ENCODE measurements around the gene PCDH1.

Gene PCDH1

DNA sequence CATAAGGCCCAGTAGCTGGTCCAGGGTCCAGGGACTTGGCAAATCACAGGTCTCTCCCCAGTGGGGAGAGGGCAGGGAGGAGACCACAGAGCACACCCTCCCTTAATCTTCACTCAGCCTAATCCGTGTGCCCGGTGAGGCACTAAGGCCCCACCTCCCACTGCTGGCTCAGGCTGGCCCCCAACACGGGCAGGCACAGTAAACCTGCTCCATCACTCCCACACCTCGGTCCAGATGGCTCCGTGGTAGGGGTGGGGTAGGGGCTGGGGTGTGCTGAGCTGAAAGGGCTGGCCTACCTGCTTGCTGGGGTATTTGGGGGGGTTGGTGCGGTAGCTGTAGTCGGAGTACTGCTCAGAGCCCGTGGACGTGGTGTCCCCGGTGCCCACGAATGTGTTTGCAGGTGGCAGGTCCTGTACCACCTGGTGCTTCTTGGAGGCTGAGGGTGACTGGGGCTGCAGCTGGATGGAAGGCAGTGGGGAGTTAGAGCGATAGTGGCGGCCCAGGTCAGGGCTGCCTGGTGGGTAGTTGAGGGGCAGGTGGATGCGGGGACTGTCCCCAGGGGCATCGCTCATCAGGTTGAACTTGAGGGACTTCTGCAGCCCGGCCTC is 15.2 kb downstream of the PCDH1 start:
- no peak overlapping the region for H3K4me3 ChIP-seq (ENCODE audit: low read length)
- H3K4me1 ChIP-seq (ENCODE audit: control insufficient read depth, insufficient read depth, low read length) = no peaks in the 10 kb centered on the region
- no peaks in the 10 kb centered on the region for H3K36me3 ChIP-seq (ENCODE audit: insufficient read depth, low read length)
- H3K9me3 ChIP-seq (replicated peaks; ENCODE audit: low read length) = no peaks in the 10 kb centered on the region
- no peak overlapping the region for H3K9ac ChIP-seq (ENCODE audit: low read depth, low read length)
- no peak overlapping the region for H3K4me2 ChIP-seq (ENCODE audit: low read length)
- H3K27me3 ChIP-seq (ENCODE audit: control insufficient read depth, insufficient read depth, low read length) = peaks cover 77% of the 10 kb centered on the region

DNA sequence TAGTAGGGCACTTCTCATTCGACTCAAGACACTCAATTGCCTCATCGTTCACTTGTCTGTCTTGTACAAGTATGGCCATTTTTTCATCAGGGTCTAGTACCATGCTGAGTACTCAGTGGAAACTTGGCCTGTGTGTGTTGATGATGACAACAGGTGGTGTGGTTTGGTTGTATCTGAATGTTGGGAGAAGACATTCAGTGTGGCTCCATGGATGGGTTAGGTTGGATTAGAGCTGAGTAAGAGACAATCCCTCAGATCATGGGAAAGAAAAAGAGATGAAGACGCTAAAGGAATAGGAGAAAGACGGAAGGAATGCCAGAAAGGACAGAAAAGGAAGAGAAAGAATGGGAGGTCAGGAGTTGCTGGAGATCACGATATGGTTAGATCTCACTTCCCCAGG is 17.0 kb downstream of the PCDH1 start:
- no peaks in the 10 kb centered on the region for H3K4me1 ChIP-seq (ENCODE audit: control insufficient read depth, insufficient read depth, low read length)
- no peaks in the 10 kb centered on the region for H3K36me3 ChIP-seq (ENCODE audit: insufficient read depth, low read length)
- H3K4me3 ChIP-seq (ENCODE audit: low read length) = no peak overlapping the region
- no peak overlapping the region for H3K4me2 ChIP-seq (ENCODE audit: low read length)
- no peak overlapping the region for H3K9ac ChIP-seq (ENCODE audit: low read depth, low read length)
- H3K27me3 ChIP-seq (ENCODE audit: control insufficient read depth, insufficient read depth, low read length) = peaks cover 59% of the 10 kb centered on the region
- no peaks in the 10 kb centered on the region for H3K9me3 ChIP-seq (replicated peaks; ENCODE audit: low read length)

DNA sequence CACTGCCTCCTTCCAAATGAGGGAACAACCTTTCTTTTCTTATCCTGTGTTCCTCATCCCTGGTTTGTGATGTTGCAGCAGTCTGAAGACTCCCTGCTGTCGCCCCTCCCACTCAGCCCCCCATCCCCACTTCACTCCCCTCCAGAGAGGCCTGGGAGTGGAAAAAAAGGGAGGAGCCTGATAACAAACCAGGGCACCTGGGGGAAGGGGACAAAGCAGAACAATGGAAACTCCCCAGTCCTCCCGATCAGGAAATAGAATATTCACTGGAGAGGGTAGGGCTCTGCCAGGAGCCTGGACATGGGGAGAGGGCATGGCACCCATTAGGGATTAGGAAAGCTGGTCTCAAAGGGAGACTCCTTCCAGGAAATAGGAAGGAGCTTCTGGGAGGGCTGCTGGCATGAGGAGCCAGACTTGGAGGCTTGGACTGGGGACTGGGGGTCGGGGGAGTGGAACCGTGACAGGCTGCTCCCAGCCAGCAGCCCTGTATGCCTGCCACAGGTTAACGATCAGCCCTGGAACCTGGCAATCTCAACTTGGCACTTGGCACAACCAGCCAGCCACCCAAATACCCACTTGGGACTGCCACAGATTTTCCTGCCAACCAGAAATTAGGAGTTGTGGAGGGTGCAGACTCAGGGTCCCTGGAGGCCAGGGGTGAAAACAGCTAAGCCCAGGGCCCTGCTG is 20.0 kb downstream of the PCDH1 start:
- Histone ChIP-seq H3K9me3 (replicated peaks; ENCODE audit: low read length) (no peaks in the 10 kb centered on the region), H3K4me3 (ENCODE audit: low read length) (no peak overlapping the region), H3K4me1 (ENCODE audit: control insufficient read depth, insufficient read depth, low read length) (no peaks in the 10 kb centered on the region), H3K27me3 (ENCODE audit: control insufficient read depth, insufficient read depth, low read length) (peaks cover 41% of the 10 kb centered on the region), H3K4me2 (ENCODE audit: low read length) (no peak overlapping the region), H3K9ac (ENCODE audit: low read depth, low read length) (no peak overlapping the region), H3K36me3 (ENCODE audit: insufficient read depth, low read length) (no peaks in the 10 kb centered on the region)

DNA sequence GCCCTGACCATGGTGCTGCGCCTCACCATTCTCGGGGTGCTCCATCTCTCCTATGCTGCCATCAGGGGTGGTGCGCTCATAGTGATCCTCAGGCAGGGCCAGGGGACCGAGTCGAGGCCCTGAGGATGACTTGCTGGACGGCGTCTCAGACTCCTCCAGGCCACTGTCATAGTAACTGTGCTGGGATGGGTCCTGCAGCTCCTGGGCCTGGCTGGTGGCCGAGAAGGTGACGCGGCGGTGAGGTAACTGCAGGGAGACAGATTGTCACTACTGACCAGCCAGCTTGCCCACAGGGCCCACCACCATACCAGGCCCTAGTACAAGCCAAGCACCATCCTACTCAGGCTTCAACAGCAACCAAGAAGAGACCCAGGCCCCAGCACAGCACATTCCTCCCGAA is 21.0 kb downstream of the PCDH1 start:
- Histone ChIP-seq H3K4me2 (ENCODE audit: low read length) (no peak overlapping the region), H3K36me3 (ENCODE audit: insufficient read depth, low read length) (no peaks in the 10 kb centered on the region), H3K27me3 (ENCODE audit: control insufficient read depth, insufficient read depth, low read length) (peaks cover 40% of the 10 kb centered on the region)

DNA sequence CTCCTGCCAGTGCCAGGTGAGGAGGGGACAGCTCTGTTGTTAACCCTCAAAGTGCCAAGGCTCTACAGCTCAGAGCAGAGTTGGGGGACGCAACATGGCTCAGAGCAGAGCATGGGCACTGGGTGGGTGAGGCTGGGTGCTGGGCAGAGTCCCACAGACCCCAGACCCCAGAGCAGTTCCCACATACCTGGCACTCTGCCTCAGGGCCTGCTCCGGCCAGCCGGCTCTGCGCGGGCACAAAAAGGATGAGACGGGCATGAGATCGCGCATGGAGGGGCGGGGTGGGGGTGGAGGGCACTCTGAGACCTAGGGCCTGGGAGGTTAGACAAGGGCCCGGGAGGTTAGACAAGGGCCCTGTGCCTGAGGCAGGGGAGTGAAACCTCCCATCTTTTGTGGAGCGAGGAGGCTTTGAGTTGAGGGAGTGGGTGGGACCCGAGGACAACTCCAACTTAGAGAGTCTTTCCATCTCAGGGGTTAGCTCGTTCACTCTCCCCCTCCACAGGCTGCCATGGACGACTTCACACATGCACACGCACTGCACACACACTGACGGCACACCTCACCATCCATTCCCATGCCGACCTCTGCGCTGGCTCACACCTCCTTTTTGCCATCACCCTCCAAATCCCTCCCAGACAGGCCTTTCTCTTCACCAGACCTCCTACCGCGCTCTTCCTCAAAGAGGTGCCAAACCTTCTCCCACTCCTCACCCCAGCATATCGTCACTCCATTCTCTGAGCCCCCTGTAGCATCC is 22.0 kb downstream of the PCDH1 start:
- no peaks in the 10 kb centered on the region for H3K36me3 ChIP-seq (ENCODE audit: insufficient read depth, low read length)
- H3K4me1 ChIP-seq (ENCODE audit: control insufficient read depth, insufficient read depth, low read length) = no peaks in the 10 kb centered on the region
- no peak overlapping the region for H3K4me2 ChIP-seq (ENCODE audit: low read length)
- H3K9me3 ChIP-seq (replicated peaks; ENCODE audit: low read length) = no peaks in the 10 kb centered on the region
- H3K27me3 ChIP-seq (ENCODE audit: control insufficient read depth, insufficient read depth, low read length) = peaks cover 31% of the 10 kb centered on the region
- H3K9ac ChIP-seq (ENCODE audit: low read depth, low read length) = no peak overlapping the region
- H3K4me3 ChIP-seq (ENCODE audit: low read length) = no peak overlapping the region

More for the DNA sequence above, 21.0 kb downstream of the PCDH1 start:
- Histone ChIP-seq H3K4me1 (ENCODE audit: control insufficient read depth, insufficient read depth, low read length) (no peaks in the 10 kb centered on the region), H3K9ac (ENCODE audit: low read depth, low read length) (no peak overlapping the region), H3K9me3 (replicated peaks; ENCODE audit: low read length) (no peaks in the 10 kb centered on the region), H3K4me3 (ENCODE audit: low read length) (no peak overlapping the region)

DNA sequence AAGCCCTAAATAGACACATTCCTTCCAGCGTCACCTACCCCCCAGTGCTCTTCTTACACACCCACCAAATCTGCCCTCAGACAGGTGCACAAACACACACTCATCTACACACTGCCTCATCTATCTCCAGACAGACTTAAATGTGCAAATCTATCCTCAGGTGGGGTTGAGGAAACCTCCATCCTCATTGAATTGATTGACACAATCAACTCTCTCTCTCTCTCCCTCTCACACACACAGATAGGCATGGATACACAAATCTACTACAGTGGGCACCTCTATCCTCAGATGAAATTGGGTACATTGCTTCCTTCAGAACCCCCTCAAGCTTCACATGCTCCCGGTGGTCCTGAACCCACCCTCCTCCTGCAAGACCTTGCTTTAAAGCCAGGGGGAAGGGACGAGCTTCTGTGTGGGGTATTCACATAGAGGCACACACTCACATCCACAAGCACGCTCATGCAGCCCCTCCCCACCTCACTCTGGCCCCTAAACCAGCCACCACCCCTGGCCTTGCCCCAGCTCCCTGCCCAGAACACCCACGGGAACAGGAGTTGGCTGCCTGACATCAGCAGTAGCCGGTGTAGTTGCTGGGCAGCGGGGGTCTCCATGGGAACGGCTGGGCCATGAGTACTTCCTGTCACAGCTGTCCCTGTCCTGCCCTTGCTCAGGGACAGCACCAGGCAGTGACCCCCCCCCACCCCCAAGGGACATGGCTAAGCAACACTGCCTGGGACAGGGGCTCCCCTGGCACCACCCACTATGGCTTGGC is 22.8 kb downstream of the PCDH1 start:
- no peak overlapping the region for H3K4me2 ChIP-seq (ENCODE audit: low read length)
- no peaks in the 10 kb centered on the region for H3K36me3 ChIP-seq (ENCODE audit: insufficient read depth, low read length)
- H3K4me1 ChIP-seq (ENCODE audit: control insufficient read depth, insufficient read depth, low read length) = no peaks in the 10 kb centered on the region
- no peaks in the 10 kb centered on the region for H3K9me3 ChIP-seq (replicated peaks; ENCODE audit: low read length)
- no peak overlapping the region for H3K9ac ChIP-seq (ENCODE audit: low read depth, low read length)
- H3K27me3 ChIP-seq (ENCODE audit: control insufficient read depth, insufficient read depth, low read length) = peaks cover 28% of the 10 kb centered on the region
- no peak overlapping the region for H3K4me3 ChIP-seq (ENCODE audit: low read length)

DNA sequence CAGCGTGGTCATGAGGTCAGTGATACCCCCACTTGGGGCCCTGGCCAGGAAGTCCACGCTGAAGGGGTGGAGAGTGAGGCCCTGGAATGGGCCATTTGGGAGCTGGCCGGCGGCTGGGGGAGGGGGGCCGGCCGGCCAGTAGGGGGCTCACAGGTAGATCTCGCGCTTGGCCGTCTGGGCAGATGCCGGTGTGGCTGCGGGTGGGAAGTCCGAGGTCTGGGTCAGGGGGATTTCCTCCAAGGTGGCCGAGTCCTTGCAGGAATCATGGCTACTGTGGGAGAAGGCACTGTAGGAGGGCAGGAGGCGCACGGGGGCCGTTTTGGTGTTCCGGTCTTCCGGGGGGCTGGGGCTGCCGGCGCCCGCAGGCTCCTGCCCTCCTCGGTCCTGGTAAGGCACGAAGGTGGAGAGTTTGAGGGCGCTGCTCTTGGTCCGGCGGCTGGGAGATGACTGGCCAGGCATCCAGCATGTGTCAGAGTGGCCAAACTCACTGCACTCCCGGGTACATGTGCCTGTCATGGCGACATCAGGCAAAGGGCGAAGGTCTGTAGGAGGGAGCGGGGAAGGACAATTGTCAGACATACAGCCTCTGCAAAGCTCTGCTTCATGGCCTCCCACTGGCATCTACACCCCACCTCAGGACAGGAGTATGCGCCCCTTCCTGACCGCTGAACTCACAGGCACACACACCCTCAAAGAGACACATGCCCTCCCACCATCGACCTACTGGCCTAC is 24.1 kb downstream of the PCDH1 start:
- no peak overlapping the region for H3K4me3 ChIP-seq (ENCODE audit: low read length)
- peaks cover 14% of the 10 kb centered on the region for H3K27me3 ChIP-seq (ENCODE audit: control insufficient read depth, insufficient read depth, low read length)
- no peaks in the 10 kb centered on the region for H3K9me3 ChIP-seq (replicated peaks; ENCODE audit: low read length)
- H3K4me2 ChIP-seq (ENCODE audit: low read length) = no peak overlapping the region
- H3K9ac ChIP-seq (ENCODE audit: low read depth, low read length) = no peak overlapping the region
- no peaks in the 10 kb centered on the region for H3K36me3 ChIP-seq (ENCODE audit: insufficient read depth, low read length)
- H3K4me1 ChIP-seq (ENCODE audit: control insufficient read depth, insufficient read depth, low read length) = peaks cover 9% of the 10 kb centered on the region

DNA sequence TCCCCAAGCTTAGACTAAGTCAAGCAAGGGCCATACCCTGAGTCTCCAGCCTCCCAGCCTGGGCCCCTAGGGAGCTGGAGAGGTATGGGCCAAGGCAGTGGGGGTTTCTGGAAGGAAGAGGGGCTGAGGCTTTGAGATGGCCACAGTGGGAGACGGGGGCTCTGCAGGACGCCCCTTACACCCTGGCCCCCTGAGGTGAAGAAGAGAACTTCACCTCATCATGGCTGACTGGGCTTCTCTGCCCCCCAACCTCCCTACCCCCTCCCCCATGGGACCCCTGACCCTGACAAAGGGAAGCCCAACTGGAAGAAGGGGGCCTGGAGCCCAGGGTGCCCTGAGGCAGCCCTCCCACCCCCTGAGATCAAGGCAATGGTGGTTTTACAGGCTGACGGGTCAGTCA is 25.8 kb downstream of the PCDH1 start:
- Histone ChIP-seq H3K4me3 (ENCODE audit: low read length) (no peak overlapping the region), H3K9me3 (replicated peaks; ENCODE audit: low read length) (no peaks in the 10 kb centered on the region), H3K27me3 (ENCODE audit: control insufficient read depth, insufficient read depth, low read length) (peaks cover 6% of the 10 kb centered on the region), H3K4me2 (ENCODE audit: low read length) (no peak overlapping the region), H3K4me1 (ENCODE audit: control insufficient read depth, insufficient read depth, low read length) (peaks cover 13% of the 10 kb centered on the region), H3K36me3 (ENCODE audit: insufficient read depth, low read length) (no peaks in the 10 kb centered on the region), H3K9ac (ENCODE audit: low read depth, low read length) (no peak overlapping the region)

DNA sequence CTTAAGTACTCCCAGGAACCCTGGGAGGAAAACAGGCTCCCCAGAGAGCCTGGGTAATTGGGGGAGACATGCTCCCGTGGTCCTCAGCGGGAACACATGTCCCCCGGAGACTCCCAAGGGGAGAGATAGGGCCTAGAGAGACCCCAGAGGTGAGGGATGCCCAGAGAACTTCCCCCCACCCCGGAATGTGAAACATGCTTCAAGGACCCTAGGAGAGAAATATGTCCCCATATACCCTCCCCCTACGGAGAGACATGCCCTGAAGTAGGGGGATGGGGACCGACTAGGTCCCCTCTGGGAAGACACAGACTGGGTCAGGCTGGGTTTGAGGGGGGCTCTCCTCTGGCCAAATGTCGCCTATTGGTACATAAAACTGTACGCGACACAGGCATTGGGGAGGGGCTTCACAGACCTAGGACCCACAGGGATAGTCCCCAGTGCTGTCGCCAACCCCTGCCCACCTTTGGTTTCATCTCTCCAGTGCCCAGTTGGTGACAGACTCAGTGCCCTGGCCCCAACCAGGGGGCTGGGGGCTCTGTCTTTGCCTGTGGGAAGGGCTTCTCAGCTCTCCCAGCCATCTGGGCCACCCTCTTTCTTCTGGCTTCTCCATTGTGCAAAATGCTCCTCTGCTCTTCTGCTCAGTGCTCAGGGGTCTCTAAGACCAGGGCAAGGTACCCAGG is 26.9 kb downstream of the PCDH1 start:
- Histone ChIP-seq H3K4me1 (ENCODE audit: control insufficient read depth, insufficient read depth, low read length) (peaks cover 13% of the 10 kb centered on the region), H3K4me3 (ENCODE audit: low read length) (no peak overlapping the region), H3K27me3 (ENCODE audit: control insufficient read depth, insufficient read depth, low read length) (peaks cover 6% of the 10 kb centered on the region), H3K36me3 (ENCODE audit: insufficient read depth, low read length) (no peaks in the 10 kb centered on the region), H3K9ac (ENCODE audit: low read depth, low read length) (no peak overlapping the region), H3K9me3 (replicated peaks; ENCODE audit: low read length) (no peaks in the 10 kb centered on the region), H3K4me2 (ENCODE audit: low read length) (peak overlapping the region; percentile 69)

DNA sequence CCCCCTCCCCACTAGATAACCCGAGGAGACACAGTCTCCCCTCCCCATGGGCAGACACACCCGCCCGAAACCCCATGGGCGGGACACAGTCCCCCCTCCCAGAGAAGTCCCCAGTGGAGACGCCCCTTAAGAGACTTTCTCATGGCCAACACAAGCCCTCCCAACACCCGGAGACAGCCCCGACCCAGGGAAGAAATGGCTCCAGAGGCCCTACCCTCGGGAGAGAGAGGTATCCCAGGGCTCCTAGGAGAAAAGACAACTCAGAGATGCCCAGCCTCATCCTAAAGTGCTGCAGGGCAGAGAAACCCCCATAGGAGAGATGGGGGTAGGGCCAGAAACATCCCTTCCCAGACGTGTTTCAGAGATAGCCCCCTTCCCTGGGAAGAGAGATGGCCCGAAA is 27.4 kb downstream of the PCDH1 start:
- no peak overlapping the region for H3K9ac ChIP-seq (ENCODE audit: low read depth, low read length)
- H3K27me3 ChIP-seq (ENCODE audit: control insufficient read depth, insufficient read depth, low read length) = peaks cover 10% of the 10 kb centered on the region
- H3K4me1 ChIP-seq (ENCODE audit: control insufficient read depth, insufficient read depth, low read length) = peaks cover 13% of the 10 kb centered on the region

More for the DNA sequence above, 27.4 kb downstream of the PCDH1 start:
- H3K9me3 ChIP-seq (replicated peaks; ENCODE audit: low read length) = no peaks in the 10 kb centered on the region
- no peaks in the 10 kb centered on the region for H3K36me3 ChIP-seq (ENCODE audit: insufficient read depth, low read length)
- H3K4me2 ChIP-seq (ENCODE audit: low read length) = peak overlapping the region; percentile 69
- H3K4me3 ChIP-seq (ENCODE audit: low read length) = no peak overlapping the region

Data from skeletal muscle satellite cell (primary cell).